ENCODE measurements around the gene CEBPA. TPM values are rescaled to one million over a fixed set of nuclear protein-coding genes. Genes with fewer than 3 reads are reported as not detected.

CEBPA gene
- total and polyA plus RNA-seq, 2 donors (not counting 1 experiment from before 2014, with no cell fraction given) = 1.7 to 2.6 TPM

- H4K20me1 ChIP-seq (ENCODE audit: control insufficient read depth, insufficient read depth, low read length, poor library complexity, severe bottlenecking) = no peaks in the 10 kb centered on the region
- H3K4me2 ChIP-seq (replicated peaks; ENCODE audit: low read depth, low read length, poor library complexity, severe bottlenecking) = peak overlapping the region; percentile 64
- no peak overlapping the region for H3K27ac ChIP-seq (ENCODE audit: low read length in 2 of 2)
- DNase-seq = peak; percentile 32
- H3K4me1 ChIP-seq (ENCODE audit: control insufficient read depth in 2 of 2, insufficient read depth in 2 of 2, low read length in 2 of 2) = peaks cover 13 to 14% of the 10 kb centered on the region in 2 donors
- peak overlapping the region; percentile 54 for H2AFZ ChIP-seq (ENCODE audit: insufficient read depth, low read depth, low read length, poor library complexity, severe bottlenecking)
- ChIA-PET POLR2A (no interaction called here), CTCF (interaction anchor here (0.5 to 2.2 kb wide), 3 partner anchors 20 to 146 kb away, joined by 4 to 6 read pairs (median 4); no protein-coding TSS in a partner anchor)
- TF ChIP-seq CTCF (IDR thresholded peaks at IDR 0.05) (no peak), EZH2 (IDR thresholded peaks at IDR 0.05; ENCODE audit: borderline replicate concordance, insufficient read depth, low read depth, low read length, poor library complexity, severe bottlenecking) (no peak)
- intact Hi-C loops (cut with micrococcal nuclease) = no loop called here
- 2% methylated on average over 24 of the region's 24 CpGs for WGBS (ENCODE audit: insufficient coverage)
- Mint-ChIP-seq H3K4me3 (peak overlapping the region; percentile 63), H3K4me1 (peaks cover 14% of the 10 kb centered on the region), H3K27ac (no peak overlapping the region), H3K27me3 (peaks cover 23% of the 10 kb centered on the region), H3K9me3 (ENCODE audit: insufficient read depth) (no peaks in the 10 kb centered on the region)
- peaks cover 0 to 12% (median 0%) of the 10 kb centered on the region in 3 donors for H3K9me3 ChIP-seq (ENCODE audit: control extremely low read depth in 1 of 3, control insufficient read depth in 2 of 3, insufficient read depth in 1 of 3, low read length in 2 of 3)
- H3K79me2 ChIP-seq (ENCODE audit: control insufficient read depth, insufficient read depth, low read length) = no peaks in the 10 kb centered on the region
- H3K27me3 ChIP-seq (replicated peaks in 1 of 4; ENCODE audit: control extremely low read depth in 1 of 4, control insufficient read depth in 3 of 4, insufficient read depth in 4 of 4, low read length in 3 of 4) = peaks cover 0 to 10% (median 4%) of the 10 kb centered on the region in 4 experiments
- H3K36me3 ChIP-seq (replicated peaks in 1 of 2; ENCODE audit: control extremely low read depth in 1 of 2, control insufficient read depth in 1 of 2, extremely low read depth in 1 of 2, insufficient read depth in 2 of 2, low read length in 1 of 2) = no peaks in the 10 kb centered on the region
- peak overlapping the region; percentile 32 for H3K9ac ChIP-seq (ENCODE audit: low read length)
- no peak overlapping the region for H3K4me3 ChIP-seq (ENCODE audit: control extremely low read depth in 1 of 5, extremely low read depth in 1 of 5, insufficient read depth in 1 of 5, low read depth in 2 of 5, low read length in 4 of 5)
- peak; percentile 14 for ATAC-seq (ENCODE audit: low read depth)
Measured at GRCh38 chr19:33260628-33261418, 41.5 kb downstream of the CEBPA start.

GRCh38 chr19:33259539-33259938, 42.8 kb downstream of the CEBPA start:
- Histone ChIP-seq H3K27me3 (replicated peaks in 1 of 4; ENCODE audit: control extremely low read depth in 1 of 4, control insufficient read depth in 3 of 4, insufficient read depth in 4 of 4, low read length in 3 of 4) (peaks cover 0 to 10% (median 4%) of the 10 kb centered on the region in 4 experiments), H3K4me1 (ENCODE audit: control insufficient read depth in 2 of 2, insufficient read depth in 2 of 2, low read length in 2 of 2) (peaks cover 13 to 14% of the 10 kb centered on the region in 2 donors), H2AFZ (ENCODE audit: insufficient read depth, low read depth, low read length, poor library complexity, severe bottlenecking) (no peak overlapping the region), H3K79me2 (ENCODE audit: control insufficient read depth, insufficient read depth, low read length) (no peaks in the 10 kb centered on the region), H3K4me3 (ENCODE audit: control extremely low read depth in 1 of 5, extremely low read depth in 1 of 5, insufficient read depth in 1 of 5, low read depth in 2 of 5, low read length in 4 of 5) (no peak overlapping the region), H4K20me1 (ENCODE audit: control insufficient read depth, insufficient read depth, low read length, poor library complexity, severe bottlenecking) (no peaks in the 10 kb centered on the region), H3K27ac (ENCODE audit: low read length in 2 of 2) (no peak overlapping the region), H3K36me3 (replicated peaks in 1 of 2; ENCODE audit: control extremely low read depth in 1 of 2, control insufficient read depth in 1 of 2, extremely low read depth in 1 of 2, insufficient read depth in 2 of 2, low read length in 1 of 2) (no peaks in the 10 kb centered on the region), H3K9ac (ENCODE audit: low read length) (no peak overlapping the region), H3K9me3 (ENCODE audit: control extremely low read depth in 1 of 3, control insufficient read depth in 2 of 3, insufficient read depth in 1 of 3, low read length in 2 of 3) (peaks cover 0 to 12% (median 0%) of the 10 kb centered on the region in 3 donors), H3K4me2 (replicated peaks; ENCODE audit: low read depth, low read length, poor library complexity, severe bottlenecking) (no peak overlapping the region)
- H3K27me3 Mint-ChIP-seq = peaks cover 23% of the 10 kb centered on the region
- ChIA-PET POLR2A (no interaction called here), CTCF (interaction anchor here (0.9 to 2.2 kb wide), 3 partner anchors 22 to 147 kb away, joined by 3 to 6 read pairs (median 4); no protein-coding TSS in a partner anchor)
- no peak for ATAC-seq (ENCODE audit: low read depth)
- intact Hi-C loops (cut with micrococcal nuclease) = no loop called here
- no peak overlapping the region for H3K4me3 Mint-ChIP-seq
- WGBS (ENCODE audit: insufficient coverage) = 89% methylated on average over 6 of the region's 6 CpGs
- H3K4me1 Mint-ChIP-seq = peaks cover 14% of the 10 kb centered on the region
- no peaks in the 10 kb centered on the region for H3K9me3 Mint-ChIP-seq (ENCODE audit: insufficient read depth)
- DNase-seq = no peak
- no peak overlapping the region for H3K27ac Mint-ChIP-seq
- TF ChIP-seq CTCF (IDR thresholded peaks at IDR 0.05) (no peak), EZH2 (IDR thresholded peaks at IDR 0.05; ENCODE audit: borderline replicate concordance, insufficient read depth, low read depth, low read length, poor library complexity, severe bottlenecking) (no peak)

Measured in B cell (primary cell).